ENCODE results near the gene ZBP1. TPM values are rescaled to one million over a fixed set of nuclear protein-coding genes. Genes with fewer than 3 reads are reported as not detected.

ZBP1 gene
- total RNA-seq, 6 donors from 2014 or later, result 3.2 to 9.4 (median 4.8) TPM

DNA sequence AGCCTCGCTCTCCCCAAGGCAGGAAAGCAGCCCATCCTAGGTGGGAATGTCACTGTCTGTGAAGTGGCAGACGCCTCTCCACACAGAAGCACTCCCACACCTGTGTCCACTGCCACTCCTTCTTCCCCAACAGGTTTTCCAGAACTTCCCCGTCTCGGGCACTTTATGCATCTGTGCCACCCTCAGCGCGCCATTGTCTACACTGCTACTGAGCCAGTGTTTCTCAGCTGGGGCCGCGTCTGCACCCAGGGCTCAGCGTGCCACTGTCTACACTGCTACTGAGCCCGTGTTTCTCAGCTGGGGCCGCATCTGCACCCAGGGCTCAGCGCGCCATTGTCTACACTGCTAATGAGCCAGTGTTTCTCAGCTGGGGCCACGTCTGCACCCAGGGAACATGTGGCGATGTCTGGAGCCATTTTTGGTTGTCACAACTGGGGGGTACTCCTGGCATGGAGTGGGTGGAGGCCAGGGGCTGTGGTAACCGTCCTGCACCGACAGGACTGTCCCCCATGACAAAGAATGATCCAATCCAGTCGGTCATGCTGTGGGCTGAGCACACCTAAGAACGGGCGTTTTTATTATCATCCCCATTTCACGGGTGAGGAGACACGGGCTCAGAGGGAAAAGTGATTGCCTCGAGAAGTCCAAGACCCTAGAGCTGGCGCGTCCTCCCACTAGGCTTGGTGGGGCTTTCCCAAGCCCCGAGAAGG lies 41.7 kb upstream of the ZBP1 start:
- no peak overlapping the region for H3K27ac ChIP-seq

GRCh38 chr20:57660922-57661745 lies 40.9 kb upstream of the ZBP1 start:
- 89 to 91% methylated on average over 16 to 30 of the region's 31 CpGs for WGBS, 2 donors

More for the DNA sequence above, 41.7 kb upstream of the ZBP1 start:
- no peaks in the 10 kb centered on the region for H3K9me3 ChIP-seq
- TF ChIP-seq CTCF (IDR thresholded peaks at IDR 0.05) (no peak), EP300 (IDR thresholded peaks at IDR 0.05) (no peak), POLR2A (IDR thresholded peaks at IDR 0.05) (no peak), POLR2AphosphoS5 (IDR thresholded peaks at IDR 0.05) (no peak)
- 86 to 92% methylated on average over 23 to 25 of the region's 26 CpGs for whole genome bisulfite sequencing, 2 donors
- ATAC-seq (ENCODE audit: low FRiP score in 2 of 2), result no peak
- no peak overlapping the region for H3K4me3 ChIP-seq
- H3K4me1 ChIP-seq, result peaks cover 0 to 8% (median 2%) of the 10 kb centered on the region in 4 donors
- no peaks in the 10 kb centered on the region for H3K27me3 ChIP-seq
- H3K36me3 ChIP-seq, result peaks cover 0 to 20% (median 11%) of the 10 kb centered on the region in 4 donors
- DNase-seq, result peak in 1 of 2 donors; percentile 11

GRCh38 chr20:57660181-57660921 lies 40.1 kb upstream of the ZBP1 start:
- no peak overlapping the region for H3K4me3 ChIP-seq
- peaks cover 0 to 8% (median 2%) of the 10 kb centered on the region in 4 donors for H3K4me1 ChIP-seq
- peaks cover 0 to 23% (median 13%) of the 10 kb centered on the region in 4 donors for H3K36me3 ChIP-seq
- DNase-seq (no peak), ATAC-seq (ENCODE audit: low FRiP score in 2 of 2) (no peak)
- H3K27ac ChIP-seq, result no peak overlapping the region
- no peaks in the 10 kb centered on the region for H3K9me3 ChIP-seq
- TF ChIP-seq EP300 (IDR thresholded peaks at IDR 0.05) (no peak), POLR2AphosphoS5 (IDR thresholded peaks at IDR 0.05) (no peak), POLR2A (IDR thresholded peaks at IDR 0.05) (no peak), CTCF (IDR thresholded peaks at IDR 0.05) (no peak)
- H3K27me3 ChIP-seq, result no peaks in the 10 kb centered on the region
- 88 to 90% methylated on average over 13 of the region's 13 CpGs for WGBS, 2 donors

More at GRCh38 chr20:57660922-57661745, 40.9 kb upstream of the ZBP1 start:
- no peak overlapping the region for H3K27ac ChIP-seq
- H3K36me3 ChIP-seq, result peaks cover 0 to 23% (median 13%) of the 10 kb centered on the region in 4 donors
- peak; percentile 18 to 72 for DNase-seq
- no peaks in the 10 kb centered on the region for H3K27me3 ChIP-seq
- H3K4me1 ChIP-seq, result peaks cover 0 to 8% (median 2%) of the 10 kb centered on the region in 4 donors
- TF ChIP-seq POLR2A (IDR thresholded peaks at IDR 0.05), result no peak
- no peaks in the 10 kb centered on the region for H3K9me3 ChIP-seq
- no peak overlapping the region for H3K4me3 ChIP-seq
- no peak for ATAC-seq (ENCODE audit: low FRiP score in 2 of 2)

- ATAC-seq (ENCODE audit: low FRiP score in 2 of 2) (no peak), DNase-seq (peak; percentile 13 to 53)
- Histone ChIP-seq H3K36me3 (peaks cover 0 to 23% (median 13%) of the 10 kb centered on the region in 4 donors), H3K4me1 (peaks cover 0 to 12% (median 2%) of the 10 kb centered on the region in 4 donors), H3K4me3 (no peak overlapping the region), H3K27me3 (no peaks in the 10 kb centered on the region), H3K27ac (no peak overlapping the region), H3K9me3 (no peaks in the 10 kb centered on the region)
- WGBS, 2 donors, result 91 to 94% methylated on average over 17 to 24 of the region's 24 CpGs
- no peak for TF ChIP-seq EP300 (IDR thresholded peaks at IDR 0.05)
- no peak for TF ChIP-seq CTCF (IDR thresholded peaks at IDR 0.05)
- no peak for TF ChIP-seq POLR2A (IDR thresholded peaks at IDR 0.05)
- TF ChIP-seq POLR2AphosphoS5 (IDR thresholded peaks at IDR 0.05), result no peak
These were observed 39.4 kb upstream of the ZBP1 start for GRCh38 chr20:57659517-57660180.

Measured in upper lobe of left lung (tissue), 6 donors.